Astrocyte (in vitro differentiated cells and primary cell): ENCODE results near the gene NEK9. TPM values are rescaled to one million over a fixed set of nuclear protein-coding genes. Genes with fewer than 3 reads are reported as not detected.

Experiments used
- DNase-seq: peaks from one replicate; pipeline ENCODE4 v3.0.0-alpha.2; 2010; ENCODE audit warnings: low read depth
- FAIRE-seq: peaks from 2 replicates; lab custom pipeline; 2011; peaks lifted over from hg19 to GRCh38; lab: Jason Lieb, UNC
- H2AFZ ChIP-seq: 2 replicates; pipeline ENCODE4 v1.6.0; 2012; ENCODE audit warnings: low read depth, low read length, inconsistent platforms
- H3K27ac ChIP-seq: 2 replicates; pipeline ENCODE4 v1.5.1; 2011; ENCODE audit warnings: low read depth, low read length, inconsistent platforms
- H3K27me3 ChIP-seq: 2 replicates; pipeline ENCODE4 v1.6.0; 2011; ENCODE audit warnings: low read length, inconsistent platforms; ENCODE audit not compliant: insufficient read depth
- H3K36me3 ChIP-seq: 2 replicates; pipeline ENCODE4 v1.5.1; 2011; ENCODE audit warnings: low read length, inconsistent platforms; ENCODE audit not compliant: insufficient read depth
- H3K4me1 ChIP-seq: 2 replicates; pipeline ENCODE4 v1.5.1; 2011; ENCODE audit warnings: low read length, inconsistent platforms; ENCODE audit not compliant: insufficient read depth
- H3K4me2 ChIP-seq: 2 replicates; pipeline ENCODE4 v1.6.0; 2012; ENCODE audit warnings: low read length, inconsistent platforms
- H3K4me3 ChIP-seq: 2 replicates; pipeline ENCODE4 v1.5.1; 2011; ENCODE audit warnings: low read depth, mild to moderate bottlenecking, low read length, inconsistent platforms; ENCODE audit not compliant: insufficient read depth
- H3K79me2 ChIP-seq: 2 replicates; pipeline ENCODE4 v1.6.0; 2012; ENCODE audit warnings: mild to moderate bottlenecking, low read length, inconsistent platforms; ENCODE audit not compliant: insufficient read depth
- H3K9ac ChIP-seq: 2 replicates; pipeline ENCODE4 v1.6.0; 2012; ENCODE audit warnings: mild to moderate bottlenecking, low read length, inconsistent platforms
- H3K9me3 ChIP-seq: 2 replicates; pipeline ENCODE4 v1.5.1; 2012; ENCODE audit warnings: low read depth, mild to moderate bottlenecking, low read length, inconsistent platforms; ENCODE audit not compliant: insufficient read depth
- H4K20me1 ChIP-seq: 2 replicates; pipeline ENCODE4 v1.6.0; 2012; ENCODE audit warnings: low read length, inconsistent platforms; ENCODE audit not compliant: insufficient read depth
- H3K27ac Mint-ChIP-seq: one replicate; pipeline ENCODE4 v1.8.0; 2021; ENCODE audit warnings: mild to moderate bottlenecking, mixed read lengths; ENCODE audit not compliant: unreplicated experiment
- H3K27me3 Mint-ChIP-seq: one replicate; pipeline ENCODE4 v1.8.0; 2021; ENCODE audit warnings: low read depth, mixed read lengths; ENCODE audit not compliant: unreplicated experiment
- H3K36me3 Mint-ChIP-seq: one replicate; pipeline ENCODE4 v1.8.0; 2021; ENCODE audit warnings: low read depth, mixed read lengths; ENCODE audit not compliant: unreplicated experiment
- H3K4me1 Mint-ChIP-seq: one replicate; pipeline ENCODE4 v1.8.0; 2021; ENCODE audit warnings: low read depth, mixed read lengths; ENCODE audit not compliant: unreplicated experiment
- H3K4me3 Mint-ChIP-seq: one replicate; pipeline ENCODE4 v1.8.0; 2021; ENCODE audit warnings: mild to moderate bottlenecking, moderate library complexity, mixed read lengths; ENCODE audit not compliant: unreplicated experiment
- H3K9me3 Mint-ChIP-seq: one replicate; pipeline ENCODE4 v1.8.0; 2021; ENCODE audit warnings: mild to moderate bottlenecking, mixed read lengths; ENCODE audit not compliant: unreplicated experiment
- CTCF ChIP-seq: IDR thresholded peaks from 2 replicates; pipeline ENCODE4 v1.5.1; 2011; ENCODE audit warnings: low read depth, mild to moderate bottlenecking, inconsistent platforms, low read length, moderate library complexity; ENCODE audit not compliant: insufficient read depth
- EZH2 ChIP-seq: IDR thresholded peaks from 2 replicates; pipeline ENCODE4 v1.6.1; 2012; ENCODE audit warnings: mild to moderate bottlenecking, low read length, inconsistent platforms; ENCODE audit not compliant: insufficient read depth
- total RNA-seq: library from RNA; stranded (reverse); gene quantifications from 2 replicates; pipeline ENCODE4 v1.2.1, GENCODE V29; 2021

Gene NEK9
- total RNA-seq, 1 donor from 2014 or later = 45.2 TPM

GRCh38 chr14:75088566-75089373 is 38.1 kb downstream of the NEK9 start:
- no peak overlapping the region for H2AFZ ChIP-seq
- H3K9me3 ChIP-seq = no peaks in the 10 kb centered on the region
- DNase-seq = peak; percentile 23
- H3K27me3 ChIP-seq = no peaks in the 10 kb centered on the region
- no peak overlapping the region for H3K27ac ChIP-seq
- no peaks in the 10 kb centered on the region for H3K4me1 ChIP-seq
- no peaks in the 10 kb centered on the region for H3K9me3 Mint-ChIP-seq
- no peak overlapping the region for H3K4me3 ChIP-seq
- no peaks in the 10 kb centered on the region for H3K27me3 Mint-ChIP-seq
- H3K36me3 Mint-ChIP-seq = peaks cover 11% of the 10 kb centered on the region
- H3K9ac ChIP-seq = no peak overlapping the region
- H4K20me1 ChIP-seq = no peaks in the 10 kb centered on the region
- no peak overlapping the region for H3K4me2 ChIP-seq
- H3K36me3 ChIP-seq = peaks cover 26% of the 10 kb centered on the region
- H3K4me1 Mint-ChIP-seq = no peaks in the 10 kb centered on the region
- no peak overlapping the region for H3K4me3 Mint-ChIP-seq
- TF ChIP-seq CTCF (peak; percentile 88), EZH2 (no peak)
- peak; percentile 13 for FAIRE-seq
- H3K79me2 ChIP-seq = no peaks in the 10 kb centered on the region
- no peak overlapping the region for H3K27ac Mint-ChIP-seq

- Histone ChIP-seq H3K27ac (no peak overlapping the region), H2AFZ (no peak overlapping the region), H3K4me3 (no peak overlapping the region), H3K4me2 (no peak overlapping the region), H4K20me1 (no peaks in the 10 kb centered on the region), H3K79me2 (no peaks in the 10 kb centered on the region), H3K9me3 (no peaks in the 10 kb centered on the region), H3K9ac (no peak overlapping the region), H3K36me3 (peaks cover 23% of the 10 kb centered on the region), H3K4me1 (no peaks in the 10 kb centered on the region), H3K27me3 (no peaks in the 10 kb centered on the region)
- Mint-ChIP-seq H3K27ac (no peak overlapping the region), H3K4me1 (no peaks in the 10 kb centered on the region), H3K4me3 (no peak overlapping the region), H3K27me3 (no peaks in the 10 kb centered on the region), H3K36me3 (peaks cover 11% of the 10 kb centered on the region), H3K9me3 (no peaks in the 10 kb centered on the region)
- TF ChIP-seq EZH2 (no peak), CTCF (no peak)
- no peak for DNase-seq
- no peak for FAIRE-seq
Observed at GRCh38 chr14:75088153-75088552, 38.7 kb downstream of the NEK9 start.

GRCh38 chr14:75084513-75084912 is 42.3 kb downstream of the NEK9 start:
- H3K9me3 Mint-ChIP-seq = no peaks in the 10 kb centered on the region
- no peaks in the 10 kb centered on the region for H3K79me2 ChIP-seq
- no peaks in the 10 kb centered on the region for H3K9me3 ChIP-seq
- no peak for TF ChIP-seq EZH2
- TF ChIP-seq CTCF = no peak
- no peaks in the 10 kb centered on the region for H3K4me1 Mint-ChIP-seq
- H3K27me3 Mint-ChIP-seq = no peaks in the 10 kb centered on the region
- no peak for FAIRE-seq
- H3K36me3 ChIP-seq = peaks cover 23% of the 10 kb centered on the region
- DNase-seq = no peak
- H3K4me3 ChIP-seq = no peak overlapping the region
- H3K27ac Mint-ChIP-seq = no peak overlapping the region
- no peak overlapping the region for H3K4me2 ChIP-seq
- no peaks in the 10 kb centered on the region for H4K20me1 ChIP-seq
- H2AFZ ChIP-seq = no peak overlapping the region
- H3K36me3 Mint-ChIP-seq = peaks cover 9% of the 10 kb centered on the region
- H3K4me3 Mint-ChIP-seq = no peak overlapping the region
- no peaks in the 10 kb centered on the region for H3K4me1 ChIP-seq
- no peaks in the 10 kb centered on the region for H3K27me3 ChIP-seq
- H3K9ac ChIP-seq = no peak overlapping the region
- H3K27ac ChIP-seq = no peak overlapping the region
